HEK293 (cell line): ENCODE measurements around the gene MPPED1.

Source experiments
- CTCF ChIA-PET: fragments of 350-600 bp; formaldehyde crosslinking; extraction: SDS; loops from one replicate; lab custom pipeline; 2021; ENCODE audit warnings: antibody characterized with exemption; lab: Yijun Ruan, JAX
- POLR2A ChIA-PET: fragments of 300-600 bp; formaldehyde crosslinking; extraction: SDS; loops from one replicate; lab custom pipeline; 2020; ENCODE audit warnings: antibody characterized with exemption, inconsistent platforms; lab: Yijun Ruan, JAX
- H3K27ac ChIP-seq: fragments of 200-500 bp; sonication (Bioruptor generic); 2 replicates; pipeline ENCODE4 v1.5.1; 2014; ENCODE audit warnings: low read depth, low read length, control low read depth, inconsistent platforms; ENCODE audit errors: extremely low read depth
- H3K36me3 ChIP-seq, 2 experiments: fragments of 200-500 bp in 1 of 2; sonication (Bioruptor generic) in 1 of 2; 1 replicate in 1 of 2; 2 replicates in 1 of 2; pipeline ENCODE4 v1.5.1; 2014 to 2017; ENCODE audit warnings: inconsistent platforms in 2 of 2, low read length in 2 of 2; ENCODE audit not compliant: control insufficient read depth in 2 of 2, insufficient read depth in 1 of 2
- H3K4me1 ChIP-seq: fragments of 200-500 bp; sonication (Bioruptor generic); 2 replicates; pipeline ENCODE4 v1.5.1; 2014; ENCODE audit warnings: mild to moderate bottlenecking, low read length, inconsistent platforms; ENCODE audit not compliant: control insufficient read depth, insufficient read depth
- H3K4me3 ChIP-seq: 2 replicates; pipeline ENCODE4 v1.5.1; 2011; ENCODE audit warnings: low read depth, mild to moderate bottlenecking, control low read depth, low read length, moderate library complexity
- H3K9me3 ChIP-seq: fragments of 200-500 bp; sonication (Bioruptor generic); 2 replicates; pipeline ENCODE4 v1.5.1; 2014; ENCODE audit warnings: low read depth, low read length, inconsistent platforms; ENCODE audit not compliant: control insufficient read depth, insufficient read depth
- KLF9 ChIP-seq: fragments of 450-650 bp; formaldehyde crosslinking; IDR thresholded peaks from 2 replicates; pipeline ENCODE4 v1.5.1; 2016; ENCODE audit warnings: missing biosample characterization, missing genetic modification characterization, low read depth
- MYNN ChIP-seq: fragments of 450-650 bp; formaldehyde crosslinking; IDR thresholded peaks from 2 replicates; pipeline ENCODE4 v1.5.1; 2016; ENCODE audit warnings: missing biosample characterization, missing genetic modification characterization, borderline replicate concordance
- OSR2 ChIP-seq: fragments of 450-650 bp; formaldehyde crosslinking; IDR thresholded peaks from 2 replicates; pipeline ENCODE4 v1.5.1; 2016; ENCODE audit warnings: missing biosample characterization, missing genetic modification characterization
- YY1 ChIP-seq: fragments of 450-650 bp; formaldehyde crosslinking; IDR thresholded peaks from 2 replicates; pipeline ENCODE4 v1.5.1; 2018; ENCODE audit warnings: missing biosample characterization, missing genetic modification characterization
- ZBTB20 ChIP-seq: fragments of 450-650 bp; formaldehyde crosslinking; IDR thresholded peaks from 2 replicates; pipeline ENCODE4 v1.5.1; 2016; ENCODE audit warnings: missing biosample characterization, missing genetic modification characterization
- ZNF155 ChIP-seq: fragments of 450-650 bp; formaldehyde crosslinking; IDR thresholded peaks from 2 replicates; pipeline ENCODE4 v1.5.1; 2016; ENCODE audit warnings: missing biosample characterization, missing genetic modification characterization
- ZNF157 ChIP-seq: fragments of 450-650 bp; formaldehyde crosslinking; IDR thresholded peaks from 2 replicates; pipeline ENCODE4 v1.5.1; 2016; ENCODE audit warnings: missing biosample characterization, missing genetic modification characterization
- ZNF19 ChIP-seq: fragments of 450-650 bp; formaldehyde crosslinking; IDR thresholded peaks from 2 replicates; pipeline ENCODE4; 2016; ENCODE audit warnings: missing biosample characterization, missing genetic modification characterization, low read depth
- ZNF239 ChIP-seq: fragments of 450-650 bp; formaldehyde crosslinking; IDR thresholded peaks from 2 replicates; pipeline ENCODE4 v1.5.1; 2016; ENCODE audit warnings: missing biosample characterization, missing genetic modification characterization
- ZNF266 ChIP-seq: fragments of 450-650 bp; formaldehyde crosslinking; IDR thresholded peaks from 2 replicates; pipeline ENCODE4 v1.5.1; 2016; ENCODE audit warnings: missing biosample characterization, missing genetic modification characterization, low read depth
- ZNF560 ChIP-seq: fragments of 450-650 bp; formaldehyde crosslinking; IDR thresholded peaks from 2 replicates; pipeline ENCODE4 v1.5.1; 2017; ENCODE audit warnings: missing biosample characterization, missing genetic modification characterization, borderline replicate concordance
- ZNF571 ChIP-seq: fragments of 450-650 bp; formaldehyde crosslinking; IDR thresholded peaks from 2 replicates; pipeline ENCODE4 v1.5.0; 2017; ENCODE audit warnings: missing biosample characterization, missing genetic modification characterization
- ZNF626 ChIP-seq: fragments of 450-650 bp; sonication (Bioruptor Pico); formaldehyde crosslinking; IDR thresholded peaks from 2 replicates; pipeline ENCODE4 v1.5.1; 2018; ENCODE audit warnings: missing biosample characterization, missing genetic modification characterization, inconsistent platforms
- ZNF629 ChIP-seq: fragments of 450-650 bp; formaldehyde crosslinking; IDR thresholded peaks from 2 replicates; pipeline ENCODE4 v1.5.1; 2017; ENCODE audit warnings: missing biosample characterization, missing genetic modification characterization
- TF ChIP-seq, protein P1 (sequence below): fragments of 450-650 bp; formaldehyde crosslinking; IDR thresholded peaks from 2 replicates; pipeline ENCODE4 v1.5.1; 2016; ENCODE audit warnings: missing biosample characterization, missing genetic modification characterization
- TF ChIP-seq, protein P2 (sequence below): IDR thresholded peaks from 2 replicates; pipeline ENCODE4 v1.6.1; 2011; ENCODE audit warnings: mild to moderate bottlenecking, low read depth, low read length, borderline replicate concordance
- TF ChIP-seq, protein P3 (sequence below): fragments of 450-650 bp; formaldehyde crosslinking; IDR thresholded peaks from 2 replicates; pipeline ENCODE4 v1.5.1; 2016; ENCODE audit warnings: missing biosample characterization, missing genetic modification characterization

The MPPED1 gene

DNA sequence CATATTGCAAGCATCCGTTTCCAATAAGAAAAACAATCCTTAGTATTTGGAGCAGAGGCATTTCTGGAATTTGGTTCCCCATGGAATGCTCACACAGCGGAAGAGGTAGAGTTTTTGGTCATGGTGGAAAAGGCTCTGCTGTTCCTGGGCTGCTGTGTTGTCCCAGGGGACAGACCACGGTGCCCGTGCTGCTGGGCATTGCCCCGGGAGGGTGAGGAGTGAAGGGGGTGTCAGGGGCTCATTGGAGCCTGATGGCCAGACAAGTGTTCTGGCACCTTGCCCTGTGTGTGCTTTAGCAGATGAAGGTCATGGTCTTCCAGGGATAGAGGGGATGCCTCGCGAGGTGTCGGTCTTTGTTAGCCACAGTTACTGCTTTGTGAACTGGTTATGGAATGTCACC is 61.2 kb downstream of the MPPED1 start (continued):
- TF ChIP-seq, protein P1, sequence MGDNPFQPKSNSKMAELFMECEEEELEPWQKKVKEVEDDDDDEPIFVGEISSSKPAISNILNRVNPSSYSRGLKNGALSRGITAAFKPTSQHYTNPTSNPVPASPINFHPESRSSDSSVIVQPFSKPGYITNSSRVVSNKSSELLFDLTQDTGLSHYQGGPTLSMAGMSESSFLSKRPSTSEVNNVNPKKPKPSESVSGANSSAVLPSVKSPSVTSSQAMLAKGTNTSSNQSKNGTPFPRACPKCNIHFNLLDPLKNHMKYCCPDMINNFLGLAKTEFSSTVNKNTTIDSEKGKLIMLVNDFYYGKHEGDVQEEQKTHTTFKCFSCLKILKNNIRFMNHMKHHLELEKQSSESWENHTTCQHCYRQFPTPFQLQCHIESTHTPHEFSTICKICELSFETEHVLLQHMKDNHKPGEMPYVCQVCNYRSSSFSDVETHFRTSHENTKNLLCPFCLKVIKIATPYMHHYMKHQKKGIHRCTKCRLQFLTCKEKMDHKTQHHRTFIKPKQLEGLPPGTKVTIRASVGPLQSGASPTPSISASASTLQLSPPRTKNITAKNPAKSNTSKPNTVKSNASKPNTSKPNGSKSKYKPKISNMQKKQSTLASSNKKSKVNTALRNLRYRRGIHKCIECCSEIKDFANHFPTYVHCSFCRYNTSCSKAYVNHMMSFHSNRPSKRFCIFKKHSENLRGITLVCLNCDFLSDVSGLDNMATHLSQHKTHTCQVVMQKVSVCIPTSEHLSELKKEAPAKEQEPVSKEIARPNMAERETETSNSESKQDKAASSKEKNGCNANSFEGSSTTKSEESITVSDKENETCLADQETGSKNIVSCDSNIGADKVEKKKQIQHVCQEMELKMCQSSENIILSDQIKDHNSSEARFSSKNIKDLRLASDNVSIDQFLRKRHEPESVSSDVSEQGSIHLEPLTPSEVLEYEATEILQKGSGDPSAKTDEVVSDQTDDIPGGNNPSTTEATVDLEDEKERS (tag by site-specific recombination): no peak
- no peak for TF ChIP-seq ZNF19
- TF ChIP-seq, protein P2, sequence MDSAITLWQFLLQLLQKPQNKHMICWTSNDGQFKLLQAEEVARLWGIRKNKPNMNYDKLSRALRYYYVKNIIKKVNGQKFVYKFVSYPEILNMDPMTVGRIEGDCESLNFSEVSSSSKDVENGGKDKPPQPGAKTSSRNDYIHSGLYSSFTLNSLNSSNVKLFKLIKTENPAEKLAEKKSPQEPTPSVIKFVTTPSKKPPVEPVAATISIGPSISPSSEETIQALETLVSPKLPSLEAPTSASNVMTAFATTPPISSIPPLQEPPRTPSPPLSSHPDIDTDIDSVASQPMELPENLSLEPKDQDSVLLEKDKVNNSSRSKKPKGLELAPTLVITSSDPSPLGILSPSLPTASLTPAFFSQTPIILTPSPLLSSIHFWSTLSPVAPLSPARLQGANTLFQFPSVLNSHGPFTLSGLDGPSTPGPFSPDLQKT: no peak
- TF ChIP-seq ZNF266 (tag by site-specific recombination): no peak
- TF ChIP-seq ZNF239: no peak
- no peak for TF ChIP-seq OSR2 (tag by site-specific recombination)
- TF ChIP-seq ZNF629: no peak

DNA sequence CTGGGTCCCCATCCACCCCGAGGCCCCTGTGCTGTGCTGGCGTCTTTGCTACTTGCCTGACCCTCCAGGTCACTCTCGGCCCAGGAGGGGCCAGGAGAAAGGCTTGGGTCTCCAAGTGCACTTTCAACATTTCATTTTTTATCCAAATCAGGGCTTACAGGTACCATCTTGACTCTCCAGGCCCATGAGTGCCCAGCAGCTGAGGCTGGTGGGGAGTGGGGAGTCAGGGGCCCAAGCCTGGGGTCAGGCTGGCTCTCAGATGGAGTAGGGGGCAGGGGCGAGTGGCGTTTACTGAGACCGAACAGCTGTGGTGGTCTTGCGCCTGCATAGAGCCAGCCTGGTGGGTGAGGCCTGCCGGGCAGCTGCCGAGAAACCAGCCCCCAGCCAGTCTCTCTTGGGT is 61.6 kb downstream of the MPPED1 start:
- ChIA-PET CTCF (interaction anchor here (0.7 kb wide), 1 partner anchor 1939 kb away, joined by 3 read pairs; no protein-coding TSS in a partner anchor), POLR2A (no interaction called here)
- H3K4me3 ChIP-seq: no peak overlapping the region

DNA sequence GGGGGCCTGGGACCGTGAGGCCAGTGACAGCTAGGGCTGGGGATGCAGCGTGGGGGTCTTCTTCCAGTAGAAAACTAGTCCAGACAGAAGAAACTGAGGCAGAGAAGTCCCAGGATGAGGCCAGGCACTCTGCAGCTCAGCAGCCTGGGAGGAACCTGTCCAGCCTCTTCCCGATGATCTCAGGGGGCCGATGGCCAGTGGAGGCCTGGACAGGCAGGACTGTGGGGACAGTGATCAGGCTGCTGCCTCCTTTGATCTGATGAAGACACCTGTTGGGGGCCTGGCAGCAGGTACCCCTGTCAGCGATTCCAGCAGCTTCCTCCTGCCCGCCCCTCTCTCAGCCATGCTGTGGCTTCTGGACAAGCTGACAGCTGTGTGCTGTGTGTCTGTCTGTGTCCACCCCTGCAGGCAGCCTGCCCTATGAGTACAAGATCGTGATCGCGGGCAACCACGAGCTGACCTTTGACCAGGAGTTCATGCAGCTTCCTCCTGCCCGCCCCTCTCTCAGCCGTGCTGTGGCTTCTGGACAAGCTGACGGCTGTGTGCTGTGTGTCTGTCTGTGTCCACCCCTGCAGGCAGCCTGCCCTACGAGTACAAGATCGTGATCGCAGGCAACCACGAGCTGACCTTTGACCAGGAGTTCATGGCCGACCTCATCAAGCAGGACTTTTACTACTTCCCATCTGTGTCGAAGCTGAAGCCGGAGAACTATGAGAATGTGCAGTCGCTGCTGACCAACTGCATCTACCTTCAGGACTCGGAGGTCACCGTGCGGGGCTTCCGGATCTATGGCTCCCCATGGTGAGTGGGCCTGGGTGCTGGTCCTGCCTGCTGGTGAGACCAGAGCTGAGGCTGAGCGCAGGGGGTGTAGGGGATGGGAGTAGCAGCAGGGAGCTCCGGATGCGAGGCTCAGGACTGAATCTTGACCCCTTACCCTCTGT is 62.6 kb downstream of the MPPED1 start:
- no peak overlapping the region for H3K27ac ChIP-seq
- no peak overlapping the region for H3K4me3 ChIP-seq
- H3K9me3 ChIP-seq: no peaks in the 10 kb centered on the region
- POLR2A ChIA-PET: no interaction called here
- CTCF ChIA-PET: interaction anchor here (0.6 to 1.0 kb wide), 4 partner anchors 17 to 1938 kb away, joined by 3 to 5 read pairs (median 3); no protein-coding TSS in a partner anchor
- no peaks in the 10 kb centered on the region for H3K36me3 ChIP-seq
- TF ChIP-seq ZNF571 (tag by site-specific recombination): no peak
- TF ChIP-seq ZNF239: no peak
- no peak for TF ChIP-seq ZNF626
- TF ChIP-seq, all 188 proteins: peak for 0
- no peaks in the 10 kb centered on the region for H3K4me1 ChIP-seq

More for the DNA sequence above, 61.6 kb downstream of the MPPED1 start:
- H3K36me3 ChIP-seq: no peaks in the 10 kb centered on the region
- H3K27ac ChIP-seq: no peak overlapping the region
- TF ChIP-seq ZBTB20 (tag by site-specific recombination) (no peak), KLF9 (tag by site-specific recombination) (no peak), ZNF560 (tag by site-specific recombination) (no peak)
- no peaks in the 10 kb centered on the region for H3K4me1 ChIP-seq
- H3K9me3 ChIP-seq: no peaks in the 10 kb centered on the region

DNA sequence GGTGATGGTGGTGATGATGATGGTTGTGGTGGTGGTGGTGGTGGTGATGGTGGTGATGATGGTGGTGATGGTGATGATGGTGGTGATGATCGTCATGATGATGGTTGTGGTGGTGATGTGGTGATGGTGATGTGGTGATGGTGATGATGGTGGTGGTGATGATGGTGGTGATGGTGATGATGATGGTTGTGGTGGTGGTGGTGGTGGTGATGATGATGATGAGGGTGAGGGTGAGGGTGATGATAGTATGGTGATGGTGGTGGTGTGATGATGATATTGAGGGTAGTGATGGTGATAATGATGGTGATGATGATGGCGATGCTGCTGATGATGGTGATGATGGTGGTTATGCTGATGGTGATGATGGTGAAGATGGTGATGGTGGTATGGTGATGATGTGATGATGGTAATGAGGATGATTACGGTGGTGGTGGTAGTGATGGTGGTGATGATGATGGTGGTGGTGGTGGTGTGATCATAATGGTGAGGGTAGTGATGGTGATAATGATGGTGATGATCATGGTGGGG is 63.8 kb downstream of the MPPED1 start:
- H3K9me3 ChIP-seq: no peaks in the 10 kb centered on the region
- CTCF ChIA-PET: no interaction called here
- POLR2A ChIA-PET: no interaction called here
- TF ChIP-seq, protein P1 (tag by site-specific recombination): no peak
- TF ChIP-seq MYNN (tag by site-specific recombination) (no peak), ZNF155 (no peak), YY1 (tag by site-specific recombination) (no peak), ZNF157 (tag by site-specific recombination) (no peak)
- TF ChIP-seq, protein P3, sequence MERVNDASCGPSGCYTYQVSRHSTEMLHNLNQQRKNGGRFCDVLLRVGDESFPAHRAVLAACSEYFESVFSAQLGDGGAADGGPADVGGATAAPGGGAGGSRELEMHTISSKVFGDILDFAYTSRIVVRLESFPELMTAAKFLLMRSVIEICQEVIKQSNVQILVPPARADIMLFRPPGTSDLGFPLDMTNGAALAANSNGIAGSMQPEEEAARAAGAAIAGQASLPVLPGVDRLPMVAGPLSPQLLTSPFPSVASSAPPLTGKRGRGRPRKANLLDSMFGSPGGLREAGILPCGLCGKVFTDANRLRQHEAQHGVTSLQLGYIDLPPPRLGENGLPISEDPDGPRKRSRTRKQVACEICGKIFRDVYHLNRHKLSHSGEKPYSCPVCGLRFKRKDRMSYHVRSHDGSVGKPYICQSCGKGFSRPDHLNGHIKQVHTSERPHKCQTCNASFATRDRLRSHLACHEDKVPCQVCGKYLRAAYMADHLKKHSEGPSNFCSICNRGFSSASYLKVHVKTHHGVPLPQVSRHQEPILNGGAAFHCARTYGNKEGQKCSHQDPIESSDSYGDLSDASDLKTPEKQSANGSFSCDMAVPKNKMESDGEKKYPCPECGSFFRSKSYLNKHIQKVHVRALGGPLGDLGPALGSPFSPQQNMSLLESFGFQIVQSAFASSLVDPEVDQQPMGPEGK (tag by site-specific recombination): no peak

More for the DNA sequence above, 63.8 kb downstream of the MPPED1 start:
- Histone ChIP-seq H3K4me1 (no peaks in the 10 kb centered on the region), H3K27ac (no peak overlapping the region), H3K4me3 (no peak overlapping the region), H3K36me3 (no peaks in the 10 kb centered on the region)
